ENCODE measurements around the gene MBOAT1. TPM values are rescaled to one million over a fixed set of nuclear protein-coding genes. Genes with fewer than 3 reads are reported as not detected.

The MBOAT1 gene
- total RNA-seq, 1 experiment from 2014 or later = 22.0 TPM

- no peak for TF ChIP-seq CTCF (conservative IDR thresholded peaks at IDR 0.05)
- H3K9me3 ChIP-seq (ENCODE audit: insufficient read depth, low read depth) = no peaks in the 10 kb centered on the region
- no peak for DNase-seq
- H3K27me3 ChIP-seq (ENCODE audit: insufficient read depth, low read depth) = no peaks in the 10 kb centered on the region
- no peaks in the 10 kb centered on the region for H4K20me1 ChIP-seq (ENCODE audit: insufficient read depth)
- H3K36me3 ChIP-seq (ENCODE audit: low read depth) = no peaks in the 10 kb centered on the region
- H3K4me2 ChIP-seq = no peak overlapping the region
- no peak overlapping the region for H3K4me3 ChIP-seq
- H3K27ac ChIP-seq = no peak overlapping the region
- peaks cover 1% of the 10 kb centered on the region; the same call in 1 of the 2 replicates for H3F3A ChIP-seq (ENCODE audit: insufficient read depth, low read depth)
- H2AFZ ChIP-seq = no peak overlapping the region
- H3K4me1 ChIP-seq (replicated peaks; ENCODE audit: insufficient read depth) = peaks cover 9% of the 10 kb centered on the region
- intact Hi-C loops (cut with micrococcal nuclease; ENCODE audit: unreplicated experiment) = no loop called here
- no TSS peak for BruUV-seq (replicated peaks)
- ChIA-PET CTCF (no interaction called here), POLR2A (ENCODE audit: unreplicated experiment) (no interaction called here)
- H3K9me2 ChIP-seq (ENCODE audit: insufficient read depth) = no peaks in the 10 kb centered on the region
- H3K79me2 ChIP-seq (ENCODE audit: low read depth) = no peaks in the 10 kb centered on the region
These were observed 19.9 kb upstream of the MBOAT1 start for GRCh38 chr6:20232188-20232587.

- no peak for DNase-seq
- ChIA-PET CTCF (no interaction called here), POLR2A (ENCODE audit: unreplicated experiment) (interaction anchor here (0.5 kb wide), 1 partner anchor 153 kb away, joined by 5 read pairs; no protein-coding TSS in a partner anchor)
- TF ChIP-seq CTCF (conservative IDR thresholded peaks at IDR 0.05) = no peak
- no peak for TF ChIP-seq EZH2 (IDR thresholded peaks at IDR 0.05; ENCODE audit: low read depth)
- Histone ChIP-seq H3K79me2 (ENCODE audit: low read depth) (no peaks in the 10 kb centered on the region), H3K4me2 (no peak overlapping the region), H3K27ac (no peak overlapping the region), H3F3A (ENCODE audit: insufficient read depth, low read depth) (no peaks in the 10 kb centered on the region), H4K20me1 (ENCODE audit: insufficient read depth) (no peaks in the 10 kb centered on the region), H3K36me3 (ENCODE audit: low read depth) (no peaks in the 10 kb centered on the region), H3K9me2 (ENCODE audit: insufficient read depth) (no peaks in the 10 kb centered on the region), H3K9me3 (ENCODE audit: insufficient read depth, low read depth) (no peaks in the 10 kb centered on the region), H2AFZ (0 out of 2 replicates have a peak overlapping the region, but pooled peaks have one; percentile 33), H3K27me3 (ENCODE audit: insufficient read depth, low read depth) (no peaks in the 10 kb centered on the region), H3K4me1 (replicated peaks; ENCODE audit: insufficient read depth) (no peaks in the 10 kb centered on the region), H3K4me3 (no peak overlapping the region)
- no TSS peak for BruUV-seq (replicated peaks)
- intact Hi-C loops (cut with micrococcal nuclease; ENCODE audit: unreplicated experiment) = no loop called here
These were observed 18.3 kb upstream of the MBOAT1 start for GRCh38 chr6:20230401-20231119.

GRCh38 chr6:20229881-20230280 is 17.6 kb upstream of the MBOAT1 start:
- no TSS peak for BruUV-seq (replicated peaks)
- TF ChIP-seq CTCF (conservative IDR thresholded peaks at IDR 0.05) = no peak
- TF ChIP-seq EZH2 (IDR thresholded peaks at IDR 0.05; ENCODE audit: low read depth) = no peak
- Histone ChIP-seq H3K9me3 (ENCODE audit: insufficient read depth, low read depth) (no peaks in the 10 kb centered on the region), H4K20me1 (ENCODE audit: insufficient read depth) (no peaks in the 10 kb centered on the region), H3K4me1 (replicated peaks; ENCODE audit: insufficient read depth) (no peaks in the 10 kb centered on the region), H2AFZ (no peak overlapping the region), H3K4me2 (no peak overlapping the region), H3K27ac (no peak overlapping the region), H3F3A (ENCODE audit: insufficient read depth, low read depth) (no peaks in the 10 kb centered on the region), H3K27me3 (ENCODE audit: insufficient read depth, low read depth) (no peaks in the 10 kb centered on the region), H3K9me2 (ENCODE audit: insufficient read depth) (no peaks in the 10 kb centered on the region), H3K36me3 (ENCODE audit: low read depth) (no peaks in the 10 kb centered on the region), H3K4me3 (no peak overlapping the region), H3K79me2 (ENCODE audit: low read depth) (no peaks in the 10 kb centered on the region)
- CTCF ChIA-PET = interaction anchor here (0.6 kb wide), 1 partner anchor 89 kb away, joined by 4 read pairs; no protein-coding TSS in a partner anchor
- no peak for DNase-seq
- POLR2A ChIA-PET (ENCODE audit: unreplicated experiment) = interaction anchor here (0.5 kb wide), 1 partner anchor 152 kb away, joined by 5 read pairs; no protein-coding TSS in a partner anchor
- intact Hi-C loops (cut with micrococcal nuclease; ENCODE audit: unreplicated experiment) = no loop called here
